NCI-H526 (cell line): Measurements from ENCODE around the gene KLF16.
A peak's percentile ranks its signal among the peaks of the same experiment; 100 is the strongest.
"Not testable (repeated sequence)": the region's sequence is repeated elsewhere in the genome, so short reads cannot be mapped to it uniquely, and the experiment has no call there.

Source experiments
- DNase-seq, 2 experiments: peaks; one replicate each; lab custom pipeline; 2025; lab: John Stamatoyannopoulos, UW

The KLF16 gene

GRCh38 chr19:1884291-1884718 lies 20.9 kb upstream of the KLF16 start:
- DNase-seq = no peak

- no peak for DNase-seq
Measured at GRCh38 chr19:1883784-1884183, 20.4 kb upstream of the KLF16 start.

- no peak for DNase-seq
Measured at GRCh38 chr19:1882786-1883692, 19.7 kb upstream of the KLF16 start.

- DNase-seq = no peak
Measured at GRCh38 chr19:1882089-1882785, 18.9 kb upstream of the KLF16 start.

- not testable (repeated sequence) for DNase-seq
Measured at GRCh38 chr19:1881393-1882088, 18.2 kb upstream of the KLF16 start.

GRCh38 chr19:1880611-1881392 lies 17.4 kb upstream of the KLF16 start:
- DNase-seq = no peak

- not testable (repeated sequence) for DNase-seq
Measured at GRCh38 chr19:1879982-1880381, 16.6 kb upstream of the KLF16 start.

- DNase-seq = not testable (repeated sequence)
Measured at GRCh38 chr19:1878583-1878982, 15.2 kb upstream of the KLF16 start.

GRCh38 chr19:1877280-1877660 lies 13.9 kb upstream of the KLF16 start:
- not testable (repeated sequence) for DNase-seq

GRCh38 chr19:1876496-1877279 lies 13.3 kb upstream of the KLF16 start:
- DNase-seq = not testable (repeated sequence)

GRCh38 chr19:1875646-1876495 lies 12.5 kb upstream of the KLF16 start:
- DNase-seq = peak; percentile 72 to 93

GRCh38 chr19:1875265-1875645 lies 11.9 kb upstream of the KLF16 start:
- not testable (repeated sequence) for DNase-seq

- no peak for DNase-seq
Measured at GRCh38 chr19:1874554-1875185, 11.3 kb upstream of the KLF16 start.

GRCh38 chr19:1873524-1874473 lies 10.4 kb upstream of the KLF16 start:
- DNase-seq = peak in 1 of 2 experiments; percentile 47

- DNase-seq = no peak
Measured at GRCh38 chr19:1872807-1873523, 9.6 kb upstream of the KLF16 start.

- no peak for DNase-seq
Measured at GRCh38 chr19:1871630-1872029, 8.3 kb upstream of the KLF16 start.

- DNase-seq = no peak
Measured at GRCh38 chr19:1871140-1871597, 7.8 kb upstream of the KLF16 start.

- DNase-seq = no peak
Measured at GRCh38 chr19:1868971-1869370, 5.6 kb upstream of the KLF16 start.
